Smooth muscle cell (in vitro differentiated cells): Measurements from ENCODE around the gene PLCL1. TPM values are rescaled to one million over a fixed set of nuclear protein-coding genes. Genes with fewer than 3 reads are reported as not detected.
"Not testable (repeated sequence)": the region's sequence is repeated elsewhere in the genome, so short reads cannot be mapped to it uniquely, and the experiment has no call there.

ENCODE experiments used
- DNase-seq: peaks from one replicate; lab custom pipeline; 2025; ENCODE audit not compliant: unreplicated experiment; lab: John Stamatoyannopoulos, UW
- H2AFZ ChIP-seq: fragments of 200-600 bp; sonication (generic); 2 replicates; pipeline ENCODE4 v1.6.0; 2016; ENCODE audit warnings: antibody characterized with exemption, low read depth, mild to moderate bottlenecking
- H3F3A ChIP-seq: fragments of 200-600 bp; sonication (generic); 2 replicates; pipeline ENCODE4 v1.6.0; 2017; ENCODE audit warnings: antibody characterized with exemption, low read depth
- H3K27ac ChIP-seq: fragments of 200-600 bp; sonication (generic); 2 replicates; pipeline ENCODE4 v1.5.1; 2016; ENCODE audit warnings: low read depth, mild to moderate bottlenecking
- H3K27me3 ChIP-seq: fragments of 200-600 bp; sonication (generic); 2 replicates; pipeline ENCODE4 v1.6.1; 2016; ENCODE audit warnings: low read depth, mild to moderate bottlenecking
- H3K36me3 ChIP-seq: fragments of 200-600 bp; sonication (generic); 2 replicates; pipeline ENCODE4 v1.5.1; 2016; ENCODE audit warnings: low read depth
- H3K4me1 ChIP-seq: fragments of 200-600 bp; sonication (generic); 2 replicates; pipeline ENCODE4 v1.5.1; 2016; ENCODE audit warnings: low read depth
- H3K4me2 ChIP-seq: fragments of 200-600 bp; sonication (generic); 2 replicates; pipeline ENCODE4 v1.6.0; 2016; ENCODE audit warnings: mild to moderate bottlenecking
- H3K4me3 ChIP-seq: fragments of 200-600 bp; sonication (generic); 2 replicates; pipeline ENCODE4 v1.5.1; 2016; ENCODE audit warnings: mild to moderate bottlenecking
- H3K79me2 ChIP-seq: fragments of 200-600 bp; sonication (generic); 2 replicates; pipeline ENCODE4 v1.6.0; 2016; ENCODE audit warnings: low read depth, mild to moderate bottlenecking
- H3K9ac ChIP-seq: fragments of 200-600 bp; sonication (generic); 2 replicates; pipeline ENCODE4 v1.6.0; 2016; ENCODE audit warnings: low read depth
- H3K9me3 ChIP-seq: fragments of 200-600 bp; sonication (generic); replicated peaks from 2 replicates; pipeline ENCODE4 v1.5.1; 2016; ENCODE audit warnings: low read depth
- H4K20me1 ChIP-seq: fragments of 200-600 bp; sonication (generic); 2 replicates; pipeline ENCODE4 v1.6.0; 2016; ENCODE audit warnings: low read depth
- WGBS: methylation state at CpG from one replicate; pipeline ENCODE4 v1.1.7; 2016; ENCODE audit warnings: low lambda C conversion rate; 5-methylcytosine and 5-hydroxymethylcytosine counted together
- polyA plus RNA-seq: library from polyadenylated mRNA; unstranded; fragments of >200 nt; fragmentation: Nextera tagmentation; extraction: Ambion mirVana; gene quantifications from 2 replicates; pipeline ENCODE4 v1.2.1, GENCODE V29; 2016
- total RNA-seq: library from RNA; depleted of rRNA; stranded (reverse); fragments of >200 nt; gene quantifications from 2 replicates; pipeline ENCODE4 v1.2.3, GENCODE V29; 2014
- TF ChIP-seq, protein P1 (sequence below): fragments of 200-600 bp; sonication (generic); IDR thresholded peaks from 2 replicates; pipeline ENCODE4 v1.5.1; 2017; ENCODE audit warnings: borderline replicate concordance, mild to moderate bottlenecking, antibody characterized with exemption; ENCODE audit not compliant: insufficient read depth, poor library complexity, severe bottlenecking

PLCL1 gene
- total and polyA plus RNA-seq, 2 experiments from 2014 or later: 0.87 to 1.3 TPM

DNA sequence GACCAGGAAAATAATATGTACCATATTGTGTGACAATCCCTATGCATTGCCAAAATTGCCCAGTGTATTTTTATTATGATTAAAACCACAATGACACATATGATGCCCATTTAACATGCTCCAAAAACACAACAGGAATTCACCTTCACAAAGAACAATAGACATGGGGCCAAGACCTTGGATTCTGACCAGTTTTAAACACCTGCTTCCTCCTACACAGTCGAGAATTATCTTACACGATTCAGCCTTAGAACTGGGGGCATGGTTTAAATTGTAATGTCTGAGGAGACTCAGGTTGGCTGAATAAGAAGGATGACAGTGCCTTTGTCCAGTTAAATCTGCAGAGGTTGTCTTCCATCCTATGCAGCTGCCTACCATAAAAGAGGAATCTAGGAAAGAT, 212.7 kb downstream of the PLCL1 start:
- Histone ChIP-seq H3K79me2 (no peaks in the 10 kb centered on the region), H4K20me1 (no peaks in the 10 kb centered on the region), H3K27me3 (no peaks in the 10 kb centered on the region), H3K27ac (no peak overlapping the region), H3K4me2 (no peak overlapping the region), H2AFZ (no peak overlapping the region), H3K4me1 (no peaks in the 10 kb centered on the region), H3K9me3 (no peaks in the 10 kb centered on the region), H3F3A (no peaks in the 10 kb centered on the region), H3K36me3 (no peaks in the 10 kb centered on the region), H3K9ac (no peak overlapping the region), H3K4me3 (no peak overlapping the region)
- DNase-seq: no peak
- TF ChIP-seq, protein P1, sequence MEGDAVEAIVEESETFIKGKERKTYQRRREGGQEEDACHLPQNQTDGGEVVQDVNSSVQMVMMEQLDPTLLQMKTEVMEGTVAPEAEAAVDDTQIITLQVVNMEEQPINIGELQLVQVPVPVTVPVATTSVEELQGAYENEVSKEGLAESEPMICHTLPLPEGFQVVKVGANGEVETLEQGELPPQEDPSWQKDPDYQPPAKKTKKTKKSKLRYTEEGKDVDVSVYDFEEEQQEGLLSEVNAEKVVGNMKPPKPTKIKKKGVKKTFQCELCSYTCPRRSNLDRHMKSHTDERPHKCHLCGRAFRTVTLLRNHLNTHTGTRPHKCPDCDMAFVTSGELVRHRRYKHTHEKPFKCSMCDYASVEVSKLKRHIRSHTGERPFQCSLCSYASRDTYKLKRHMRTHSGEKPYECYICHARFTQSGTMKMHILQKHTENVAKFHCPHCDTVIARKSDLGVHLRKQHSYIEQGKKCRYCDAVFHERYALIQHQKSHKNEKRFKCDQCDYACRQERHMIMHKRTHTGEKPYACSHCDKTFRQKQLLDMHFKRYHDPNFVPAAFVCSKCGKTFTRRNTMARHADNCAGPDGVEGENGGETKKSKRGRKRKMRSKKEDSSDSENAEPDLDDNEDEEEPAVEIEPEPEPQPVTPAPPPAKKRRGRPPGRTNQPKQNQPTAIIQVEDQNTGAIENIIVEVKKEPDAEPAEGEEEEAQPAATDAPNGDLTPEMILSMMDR: no peak
- WGBS: 91% methylated on average over 2 of the region's 2 CpGs

DNA sequence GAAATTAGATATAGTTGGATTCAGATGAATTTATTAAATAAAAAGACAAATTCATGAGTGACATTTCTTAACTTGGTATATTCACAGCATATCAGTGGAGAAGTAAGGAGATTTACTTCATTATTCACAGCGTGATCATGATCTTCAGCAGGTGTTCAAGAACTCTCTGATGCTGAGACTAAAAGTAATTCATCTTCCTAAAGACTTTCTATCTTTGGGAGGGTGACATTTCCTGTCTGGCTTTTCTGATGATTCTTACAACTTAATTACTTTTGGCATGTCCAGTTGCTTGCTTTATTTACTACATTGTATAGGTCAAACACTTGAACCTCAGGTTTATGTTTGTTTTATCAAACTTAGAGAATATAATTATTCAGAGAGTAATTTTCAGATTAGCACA, 224.6 kb downstream of the PLCL1 start:
- no peaks in the 10 kb centered on the region for H3K4me1 ChIP-seq
- H3F3A ChIP-seq: no peaks in the 10 kb centered on the region
- H3K9ac ChIP-seq: no peak overlapping the region
- H3K79me2 ChIP-seq: no peaks in the 10 kb centered on the region
- no peak overlapping the region for H2AFZ ChIP-seq
- H3K4me3 ChIP-seq: no peak overlapping the region
- no peak overlapping the region for H3K4me2 ChIP-seq
- WGBS: 79% methylated on average over 1 of the region's 1 CpG
- no peaks in the 10 kb centered on the region for H3K36me3 ChIP-seq
- H3K27ac ChIP-seq: no peak overlapping the region
- TF ChIP-seq, protein P1: no peak
- no peak for DNase-seq
- no peaks in the 10 kb centered on the region for H3K9me3 ChIP-seq
- no peaks in the 10 kb centered on the region for H3K27me3 ChIP-seq
- no peaks in the 10 kb centered on the region for H4K20me1 ChIP-seq

DNA sequence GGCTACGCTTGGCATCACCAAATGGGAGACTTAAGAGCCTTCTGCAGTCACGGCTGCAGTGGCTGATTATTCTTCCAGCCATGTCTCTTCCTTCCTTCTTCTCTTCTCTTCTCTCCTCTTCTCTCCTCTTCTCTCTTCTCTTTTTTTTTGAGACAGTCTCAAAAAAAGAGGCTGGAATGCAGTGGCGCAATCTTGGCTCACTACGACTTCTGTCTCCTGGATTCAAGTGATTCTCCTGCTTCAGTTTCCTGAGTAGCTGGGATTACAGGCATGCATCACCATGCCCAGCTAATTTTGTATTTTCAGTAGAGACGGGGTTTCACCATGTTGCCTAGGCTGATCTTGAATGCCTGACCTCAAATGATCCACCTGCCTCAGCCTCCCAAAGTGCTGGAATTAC, 225.2 kb downstream of the PLCL1 start:
- DNase-seq, H3F3A ChIP-seq, H3K4me2 ChIP-seq, H3K27me3 ChIP-seq, H3K9ac ChIP-seq, H4K20me1 ChIP-seq, H3K27ac ChIP-seq, H3K9me3 ChIP-seq, H3K4me1 ChIP-seq, H3K36me3 ChIP-seq, H3K4me3 ChIP-seq, H3K79me2 ChIP-seq, H2AFZ ChIP-seq: not testable (repeated sequence)
- 64% methylated on average over 5 of the region's 5 CpGs for WGBS

DNA sequence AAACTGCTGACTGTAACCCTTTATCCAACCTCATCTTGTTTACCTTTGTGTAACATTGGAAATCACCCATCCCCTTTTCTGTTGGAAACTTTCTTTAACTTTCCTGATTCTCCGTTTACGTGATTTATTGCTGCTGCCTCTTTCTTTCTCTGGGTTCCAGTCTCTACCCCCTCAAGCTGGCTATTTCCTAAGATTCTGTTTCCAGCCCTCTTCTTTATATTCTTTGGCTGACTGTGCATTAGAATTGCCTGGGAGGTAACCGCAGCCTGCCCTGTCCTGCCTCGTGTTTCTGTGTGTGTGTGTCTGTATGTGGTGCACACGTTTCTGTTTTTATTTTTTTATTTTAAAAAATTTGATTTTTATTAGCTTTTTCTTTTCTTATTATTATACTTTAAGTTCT, 229.2 kb downstream of the PLCL1 start:
- Histone ChIP-seq H3K4me1 (no peaks in the 10 kb centered on the region), H3K4me2 (no peak overlapping the region), H3K9me3 (no peaks in the 10 kb centered on the region), H3K27me3 (peaks cover 4% of the 10 kb centered on the region), H3F3A (no peaks in the 10 kb centered on the region), H3K4me3 (no peak overlapping the region), H4K20me1 (no peaks in the 10 kb centered on the region), H2AFZ (no peak overlapping the region), H3K79me2 (no peaks in the 10 kb centered on the region), H3K9ac (no peak overlapping the region), H3K27ac (no peak overlapping the region), H3K36me3 (no peaks in the 10 kb centered on the region)
- 88% methylated on average over 5 of the region's 5 CpGs for WGBS
- no peak for DNase-seq
- TF ChIP-seq, protein P1: no peak
